Osteoblast (primary cell): ENCODE results near the gene NR1D1. TPM values are rescaled to one million over a fixed set of nuclear protein-coding genes. Genes with fewer than 3 reads are reported as not detected.

Experiments
- DNase-seq: peaks from one replicate; pipeline ENCODE4 v3.0.0; 2011; ENCODE audit warnings: low spot score, mixed read lengths; ENCODE audit not compliant: insufficient read length; ENCODE audit errors: missing footprints
- H2AFZ ChIP-seq: 2 replicates; pipeline ENCODE4 v1.6.0; 2011; ENCODE audit warnings: mild to moderate bottlenecking, low read length
- H3K27ac ChIP-seq: 2 replicates; pipeline ENCODE4 v1.5.1; 2011; ENCODE audit warnings: mild to moderate bottlenecking, low read depth, low read length, moderate library complexity
- H3K27me3 ChIP-seq: 2 replicates; pipeline ENCODE4 v1.6.0; 2012; ENCODE audit warnings: mild to moderate bottlenecking, control low read depth, inconsistent platforms, low read length, moderate library complexity; ENCODE audit not compliant: insufficient read depth
- H3K36me3 ChIP-seq: 2 replicates; pipeline ENCODE4 v1.5.1; 2011; ENCODE audit warnings: mild to moderate bottlenecking, low read length, control low read depth, moderate library complexity; ENCODE audit not compliant: insufficient read depth
- H3K4me1 ChIP-seq: 2 replicates; pipeline ENCODE4 v1.5.1; 2011; ENCODE audit warnings: mild to moderate bottlenecking, low read length, control low read depth, moderate library complexity; ENCODE audit not compliant: insufficient read depth
- H3K4me2 ChIP-seq: 2 replicates; pipeline ENCODE4 v1.6.0; 2011; ENCODE audit warnings: mild to moderate bottlenecking, low read length; ENCODE audit not compliant: insufficient read depth
- H3K4me3 ChIP-seq: fragments of 200-600 bp; sonication (generic); 3 replicates; pipeline ENCODE4 v1.5.1; 2012; ENCODE audit warnings: mild to moderate bottlenecking, low read length, inconsistent platforms; ENCODE audit not compliant: insufficient read depth
- H3K79me2 ChIP-seq: 2 replicates; pipeline ENCODE4 v1.6.0; 2012; ENCODE audit warnings: mild to moderate bottlenecking, low read length, control low read depth, inconsistent platforms; ENCODE audit not compliant: insufficient read depth
- H3K9me3 ChIP-seq: 2 replicates; pipeline ENCODE4 v1.5.1; 2011; ENCODE audit warnings: low read depth, low read length, control low read depth
- H4K20me1 ChIP-seq: 2 replicates; pipeline ENCODE4 v1.6.0; 2012; ENCODE audit warnings: mild to moderate bottlenecking, low read length, control low read depth; ENCODE audit not compliant: insufficient read depth
- CTCF ChIP-seq: IDR thresholded peaks from 2 replicates; pipeline ENCODE4 v1.5.1; 2011; ENCODE audit warnings: mild to moderate bottlenecking, low read depth, low read length, moderate library complexity; ENCODE audit errors: extremely low read depth
- total RNA-seq: library from RNA; depleted of rRNA; stranded (reverse); fragments of >200 nt; gene quantifications from 2 replicates; pipeline ENCODE4 v1.2.3, GENCODE V29; 2012

NR1D1 gene
- total RNA-seq, 1 donor = 5.1 TPM

- Histone ChIP-seq H3K27ac (no peak overlapping the region), H3K4me2 (peak overlapping the region; percentile 95), H3K4me3 (peak overlapping the region; percentile 95), H3K79me2 (peaks cover 30% of the 10 kb centered on the region), H2AFZ (peak overlapping the region; percentile 76), H3K9me3 (no peaks in the 10 kb centered on the region), H3K4me1 (peaks cover 39% of the 10 kb centered on the region), H3K27me3 (peaks cover 5% of the 10 kb centered on the region), H4K20me1 (peaks cover 11% of the 10 kb centered on the region), H3K36me3 (no peaks in the 10 kb centered on the region)
- DNase-seq = peak; percentile 91
- no peak for TF ChIP-seq CTCF
Measured at GRCh38 chr17:40063187-40063771, 37.1 kb downstream of the NR1D1 start.

GRCh38 chr17:40062329-40063186, 37.8 kb downstream of the NR1D1 start, which contains the start of gene THRA:
TSS of gene THRA (plus strand) at chr17:40062965. CDS start at chr17:40074489, 11,524 bp downstream.
- peak within 1 kb of the TSS; percentile 95 for H3K4me3 ChIP-seq
- no peaks in the 10 kb centered on the region for H3K36me3 ChIP-seq
- peak; percentile 99 for DNase-seq
- H2AFZ ChIP-seq = peak within 1 kb of the TSS; percentile 87
- H3K4me1 ChIP-seq = peaks cover 39% of the 10 kb centered on the region
- H3K27me3 ChIP-seq = peaks cover 5% of the 10 kb centered on the region
- H3K79me2 ChIP-seq = peaks cover 25% of the 10 kb centered on the region
- H3K27ac ChIP-seq = no peak within 1 kb of the TSS
- H3K4me2 ChIP-seq = peak within 1 kb of the TSS; percentile 95
- no peak for TF ChIP-seq CTCF
- no peaks in the 10 kb centered on the region for H3K9me3 ChIP-seq
- peaks cover 11% of the 10 kb centered on the region for H4K20me1 ChIP-seq

- H3K4me3 ChIP-seq = no peak overlapping the region
- H2AFZ ChIP-seq = no peak overlapping the region
- TF ChIP-seq CTCF = no peak
- no peak overlapping the region for H3K4me2 ChIP-seq
- no peak for DNase-seq
- peaks cover 11% of the 10 kb centered on the region for H4K20me1 ChIP-seq
- peaks cover 39% of the 10 kb centered on the region for H3K4me1 ChIP-seq
- H3K79me2 ChIP-seq = peaks cover 21% of the 10 kb centered on the region
- no peaks in the 10 kb centered on the region for H3K9me3 ChIP-seq
- H3K36me3 ChIP-seq = no peaks in the 10 kb centered on the region
- peaks cover 5% of the 10 kb centered on the region for H3K27me3 ChIP-seq
- no peak overlapping the region for H3K27ac ChIP-seq
Measured at GRCh38 chr17:40061609-40062038, 38.8 kb downstream of the NR1D1 start.
